GM19468 (cell line): ENCODE results near the gene IL9.

Source experiments
- ATAC-seq: cut with Tn5 transposase; IDR thresholded peaks from one replicate; pipeline ENCODE4 v1.9.1; 2021; ENCODE audit warnings: mild to moderate bottlenecking, moderate library complexity, moderate number of reproducible peaks; ENCODE audit not compliant: unreplicated experiment; ENCODE audit errors: extremely low read depth

IL9 gene

DNA sequence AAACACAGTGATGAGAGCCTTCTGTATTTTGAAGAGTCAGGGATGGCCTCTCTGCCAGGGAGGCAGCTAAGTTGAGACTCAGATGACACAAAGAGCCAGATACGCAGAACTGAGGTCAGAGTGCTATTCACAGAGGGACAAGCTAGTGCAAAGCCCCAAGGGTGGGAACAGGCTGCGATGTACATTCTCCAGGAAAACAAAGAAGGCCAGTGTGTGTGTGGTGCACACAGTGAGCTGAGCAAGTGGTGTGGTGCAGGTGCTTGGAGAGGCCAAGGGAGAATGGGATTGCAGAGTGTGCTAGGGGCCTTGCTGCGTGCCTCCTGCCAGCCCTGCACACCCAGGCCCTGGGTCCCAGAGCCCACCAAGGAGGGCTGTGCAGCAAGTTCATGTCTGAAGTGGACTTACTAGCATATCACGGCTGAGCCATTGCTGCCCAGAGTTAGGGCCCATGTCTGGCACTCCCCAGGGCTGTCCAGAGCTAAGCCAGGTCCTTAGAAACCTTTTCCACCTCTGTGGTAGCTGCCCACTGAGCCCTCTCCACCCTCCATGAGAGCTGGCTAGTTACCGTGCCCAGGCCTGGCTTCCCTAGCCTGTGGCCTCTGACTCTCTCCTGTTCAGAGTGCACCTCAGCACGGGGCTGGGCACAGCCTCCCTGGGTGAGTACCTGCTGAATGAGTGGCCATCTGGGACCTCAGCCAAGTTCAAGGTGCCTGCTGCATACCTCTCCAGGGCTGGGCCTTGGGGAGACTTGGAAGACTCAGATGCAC, 51.9 kb downstream of the IL9 start:
- no peak for ATAC-seq

DNA sequence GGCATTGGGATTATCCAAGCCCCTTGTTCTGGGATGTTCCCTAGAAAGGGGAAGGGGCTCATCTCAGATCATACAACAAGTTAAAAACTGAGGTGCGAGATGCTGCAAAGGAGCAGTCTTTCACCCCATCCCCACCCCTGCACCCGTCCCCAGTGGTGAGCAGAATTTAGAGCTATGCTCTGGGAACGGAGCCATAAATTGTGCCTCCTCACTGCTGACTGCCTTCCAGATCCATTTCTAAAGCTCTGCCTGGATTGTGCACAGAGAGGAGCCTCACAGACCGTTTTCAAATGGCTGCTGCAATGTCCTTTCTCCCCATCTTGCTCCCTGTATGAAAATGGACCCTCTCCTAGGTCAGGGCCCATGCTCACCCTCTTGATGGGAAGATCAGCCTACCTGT, 52.9 kb downstream of the IL9 start:
- ATAC-seq, result no peak
